Measurements from ENCODE around the gene PTPRM.

DNA sequence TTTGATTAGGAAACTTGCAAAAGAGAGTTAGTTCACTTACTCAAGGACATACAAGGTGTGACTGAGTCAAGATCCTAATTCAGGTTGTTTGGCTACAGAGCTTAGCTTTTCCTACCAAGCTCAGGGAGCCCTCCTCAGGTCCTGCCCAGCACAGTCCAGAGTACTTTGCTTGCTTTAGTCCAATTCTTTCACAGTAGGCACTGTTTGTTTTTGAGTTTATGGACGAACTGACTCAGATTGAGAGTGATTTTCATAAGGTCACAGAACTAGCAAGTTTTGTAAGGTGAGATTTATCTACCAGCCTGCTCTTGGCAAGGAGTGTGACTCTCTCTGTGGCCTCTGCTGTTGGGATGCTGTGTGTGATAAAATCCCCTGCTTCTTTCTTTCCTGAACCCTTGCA lies 310.5 kb downstream of the PTPRM start:
- TF ChIP-seq, protein P1, sequence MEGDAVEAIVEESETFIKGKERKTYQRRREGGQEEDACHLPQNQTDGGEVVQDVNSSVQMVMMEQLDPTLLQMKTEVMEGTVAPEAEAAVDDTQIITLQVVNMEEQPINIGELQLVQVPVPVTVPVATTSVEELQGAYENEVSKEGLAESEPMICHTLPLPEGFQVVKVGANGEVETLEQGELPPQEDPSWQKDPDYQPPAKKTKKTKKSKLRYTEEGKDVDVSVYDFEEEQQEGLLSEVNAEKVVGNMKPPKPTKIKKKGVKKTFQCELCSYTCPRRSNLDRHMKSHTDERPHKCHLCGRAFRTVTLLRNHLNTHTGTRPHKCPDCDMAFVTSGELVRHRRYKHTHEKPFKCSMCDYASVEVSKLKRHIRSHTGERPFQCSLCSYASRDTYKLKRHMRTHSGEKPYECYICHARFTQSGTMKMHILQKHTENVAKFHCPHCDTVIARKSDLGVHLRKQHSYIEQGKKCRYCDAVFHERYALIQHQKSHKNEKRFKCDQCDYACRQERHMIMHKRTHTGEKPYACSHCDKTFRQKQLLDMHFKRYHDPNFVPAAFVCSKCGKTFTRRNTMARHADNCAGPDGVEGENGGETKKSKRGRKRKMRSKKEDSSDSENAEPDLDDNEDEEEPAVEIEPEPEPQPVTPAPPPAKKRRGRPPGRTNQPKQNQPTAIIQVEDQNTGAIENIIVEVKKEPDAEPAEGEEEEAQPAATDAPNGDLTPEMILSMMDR (IDR thresholded peaks at IDR 0.05), result no peak
- no peak for TF ChIP-seq POLR2AphosphoS5 (IDR thresholded peaks at IDR 0.05)
